ENCODE data around the gene LVRN. TPM values are rescaled to one million over a fixed set of nuclear protein-coding genes. Genes with fewer than 3 reads are reported as not detected.

LVRN gene
- total and polyA plus RNA-seq, 2 of the 4 experiments (the other 2 are of a cell fraction), result 0.10 to 0.18 TPM

GRCh38 chr5:116044073-116044472 is 81.8 kb downstream of the LVRN start:
- Histone ChIP-seq H4K91ac (ENCODE audit: insufficient read depth, low read depth, low read length) (no peak overlapping the region), H3K4ac (ENCODE audit: low read depth, low read length) (no peak overlapping the region), H3K9ac (ENCODE audit: low read depth, low read length) (no peak overlapping the region), H3K27me3 (ENCODE audit: control insufficient read depth, insufficient read depth, low read length) (peaks cover 9% of the 10 kb centered on the region), H3K36me3 (ENCODE audit: control insufficient read depth, insufficient read depth, low read length) (no peaks in the 10 kb centered on the region), H4K20me1 (ENCODE audit: insufficient read depth, low read length) (no peaks in the 10 kb centered on the region), H3K4me3 (ENCODE audit: insufficient read depth, low read depth, low read length) (no peak overlapping the region), H2AK5ac (ENCODE audit: low read depth, low read length) (no peak overlapping the region), H2BK20ac (ENCODE audit: low read depth, low read length) (no peak overlapping the region), H3K18ac (ENCODE audit: low read depth, low read length) (no peak overlapping the region), H2AFZ (replicated peaks; ENCODE audit: low read length, poor library complexity) (no peak overlapping the region), H3K4me2 (ENCODE audit: low read depth, low read length) (no peak overlapping the region), H3K9me1 (ENCODE audit: insufficient read depth, low read length) (no peaks in the 10 kb centered on the region; the same call in 1 of the 2 replicates), H4K5ac (ENCODE audit: low read depth, low read length) (no peak overlapping the region), H3K27ac (ENCODE audit: insufficient read depth, low read length) (no peak overlapping the region), H2BK15ac (ENCODE audit: low read depth, low read length) (no peak overlapping the region), H3K79me1 (ENCODE audit: low read depth in 1 of 2, low read length in 2 of 2) (no peaks in the 10 kb centered on the region), H3K4me1 (ENCODE audit: control insufficient read depth, insufficient read depth, low read length) (no peaks in the 10 kb centered on the region), H2AK9ac (replicated peaks; ENCODE audit: low read depth, low read length, poor library complexity) (no peak overlapping the region), H3K14ac (replicated peaks; ENCODE audit: low read depth, low read length) (no peak overlapping the region), H3K23ac (ENCODE audit: low read depth, low read length) (no peak overlapping the region), H4K8ac (ENCODE audit: low read depth in 2 of 2, low read length in 2 of 2) (no peak overlapping the region), H2BK120ac (ENCODE audit: low read depth, low read length) (no peak overlapping the region), H2BK5ac (ENCODE audit: low read depth, low read length, poor library complexity, severe bottlenecking) (no peak overlapping the region), H3K56ac (ENCODE audit: extremely low read depth, insufficient read depth, low read length) (no peak overlapping the region), H3K9me3 (ENCODE audit: control insufficient read depth, insufficient read depth, low read length) (no peaks in the 10 kb centered on the region)
- DNase-seq, result no peak
- in situ Hi-C loops (cut with MboI; ENCODE audit: low sequenced_read_pairs) (no loop called here), dilution Hi-C loops (cut with HindIII; ENCODE audit: low sequenced_read_pairs, unreplicated experiment) (no loop called here), intact Hi-C loops (cut with micrococcal nuclease) (no loop called here)
- WGBS, 2 experiments (ENCODE audit: extremely low coverage in 2 of 2, insufficient read length in 1 of 2), result no CpG with 5 or more reads among the region's 3 CpGs
- TF ChIP-seq RCOR1 (IDR thresholded peaks at IDR 0.05; ENCODE audit: insufficient replicate concordance, low read length), result no peak
- no peak for TF ChIP-seq CTCF (conservative IDR thresholded peaks at IDR 0.05; ENCODE audit: low read depth, low read length)
- no peak for TF ChIP-seq POLR2A (IDR thresholded peaks at IDR 0.05; ENCODE audit: low read depth, low read length)
- no peak for TF ChIP-seq BHLHE40 (IDR thresholded peaks at IDR 0.05; ENCODE audit: low read depth, low read length)
- ATAC-seq (ENCODE audit: low read depth), result no peak
- BruUV-seq (replicated peaks), result no TSS peak
- CTCF ChIA-PET, result no interaction called here
- POLR2A ChIA-PET (ENCODE audit: unreplicated experiment), result no interaction called here
